Tibial nerve (tissue), 4 donors: Measurements from ENCODE around the gene SH2D3C.

ENCODE experiments used
- EP300 ChIP-seq, 2 donors: sonication (generic); formaldehyde crosslinking; IDR thresholded peaks; one replicate each; pipeline ENCODE4 v1.6.1; 2017; ENCODE audit warnings: antibody characterized with exemption in 2 of 2, mild to moderate bottlenecking in 1 of 2
- POLR2A ChIP-seq, 2 donors: fragments of 450-650 bp; IDR thresholded peaks; one replicate each; pipeline ENCODE4 v1.6.1; 2017; ENCODE audit warnings: antibody characterized with exemption in 2 of 2, mild to moderate bottlenecking in 2 of 2, moderate library complexity in 2 of 2
- TF ChIP-seq, protein P1 (sequence below), 5 experiments: fragments of 200-600 bp in 3 of 5; fragments of 450-650 bp in 2 of 5; sonication (generic) in 3 of 5; IDR thresholded peaks; one replicate each; pipeline ENCODE4 v1.5.1; 2016 to 2019; ENCODE audit warnings: antibody characterized with exemption in 5 of 5, mild to moderate bottlenecking in 3 of 5, moderate library complexity in 2 of 5

DNA sequence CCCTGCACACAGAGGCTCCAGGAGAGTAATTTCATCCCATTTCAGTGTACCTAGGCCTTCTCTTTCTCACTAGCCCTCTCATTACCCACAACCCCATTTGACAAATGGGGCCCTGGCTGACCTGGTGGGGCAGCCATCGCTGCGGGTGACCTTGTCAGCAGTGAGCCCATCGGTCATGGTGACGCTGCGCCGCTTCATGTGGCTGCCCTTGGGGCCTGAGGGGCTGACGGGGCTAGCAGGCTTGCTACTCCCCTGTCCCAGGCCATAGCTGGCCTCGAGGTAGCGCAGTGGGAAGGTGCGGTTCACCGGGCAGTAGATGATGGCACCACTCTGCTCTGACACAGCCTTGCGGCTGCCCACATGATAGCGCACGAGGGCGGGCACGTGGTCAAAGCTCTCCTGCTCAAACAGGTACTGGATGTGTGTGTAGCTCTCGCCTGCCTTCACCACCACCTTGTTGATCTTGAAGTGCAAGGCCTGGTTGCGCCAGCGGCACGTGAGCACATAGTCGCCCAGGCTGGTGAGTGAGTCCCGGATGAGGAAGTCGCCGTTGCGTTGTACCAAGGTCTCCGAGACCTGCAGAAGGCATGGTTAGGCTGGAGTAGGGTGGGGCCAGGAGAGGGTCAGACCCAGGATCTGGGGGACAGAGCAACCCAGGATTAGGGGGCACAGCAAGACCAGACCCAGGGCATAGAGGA, 29.2 kb downstream of the SH2D3C start:
- TF ChIP-seq, protein P1, sequence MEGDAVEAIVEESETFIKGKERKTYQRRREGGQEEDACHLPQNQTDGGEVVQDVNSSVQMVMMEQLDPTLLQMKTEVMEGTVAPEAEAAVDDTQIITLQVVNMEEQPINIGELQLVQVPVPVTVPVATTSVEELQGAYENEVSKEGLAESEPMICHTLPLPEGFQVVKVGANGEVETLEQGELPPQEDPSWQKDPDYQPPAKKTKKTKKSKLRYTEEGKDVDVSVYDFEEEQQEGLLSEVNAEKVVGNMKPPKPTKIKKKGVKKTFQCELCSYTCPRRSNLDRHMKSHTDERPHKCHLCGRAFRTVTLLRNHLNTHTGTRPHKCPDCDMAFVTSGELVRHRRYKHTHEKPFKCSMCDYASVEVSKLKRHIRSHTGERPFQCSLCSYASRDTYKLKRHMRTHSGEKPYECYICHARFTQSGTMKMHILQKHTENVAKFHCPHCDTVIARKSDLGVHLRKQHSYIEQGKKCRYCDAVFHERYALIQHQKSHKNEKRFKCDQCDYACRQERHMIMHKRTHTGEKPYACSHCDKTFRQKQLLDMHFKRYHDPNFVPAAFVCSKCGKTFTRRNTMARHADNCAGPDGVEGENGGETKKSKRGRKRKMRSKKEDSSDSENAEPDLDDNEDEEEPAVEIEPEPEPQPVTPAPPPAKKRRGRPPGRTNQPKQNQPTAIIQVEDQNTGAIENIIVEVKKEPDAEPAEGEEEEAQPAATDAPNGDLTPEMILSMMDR (IDR thresholded peaks at IDR 0.05), result no peak
- no peak for TF ChIP-seq POLR2A (IDR thresholded peaks at IDR 0.05)
- TF ChIP-seq EP300 (IDR thresholded peaks at IDR 0.05), result no peak
